ENCODE data around the gene SMCO2. TPM values are rescaled to one million over a fixed set of nuclear protein-coding genes. Genes with fewer than 3 reads are reported as not detected.

Gene SMCO2
- polyA plus RNA-seq, 3 donors: 0.23 to 0.92 (median 0.50) TPM

DNA sequence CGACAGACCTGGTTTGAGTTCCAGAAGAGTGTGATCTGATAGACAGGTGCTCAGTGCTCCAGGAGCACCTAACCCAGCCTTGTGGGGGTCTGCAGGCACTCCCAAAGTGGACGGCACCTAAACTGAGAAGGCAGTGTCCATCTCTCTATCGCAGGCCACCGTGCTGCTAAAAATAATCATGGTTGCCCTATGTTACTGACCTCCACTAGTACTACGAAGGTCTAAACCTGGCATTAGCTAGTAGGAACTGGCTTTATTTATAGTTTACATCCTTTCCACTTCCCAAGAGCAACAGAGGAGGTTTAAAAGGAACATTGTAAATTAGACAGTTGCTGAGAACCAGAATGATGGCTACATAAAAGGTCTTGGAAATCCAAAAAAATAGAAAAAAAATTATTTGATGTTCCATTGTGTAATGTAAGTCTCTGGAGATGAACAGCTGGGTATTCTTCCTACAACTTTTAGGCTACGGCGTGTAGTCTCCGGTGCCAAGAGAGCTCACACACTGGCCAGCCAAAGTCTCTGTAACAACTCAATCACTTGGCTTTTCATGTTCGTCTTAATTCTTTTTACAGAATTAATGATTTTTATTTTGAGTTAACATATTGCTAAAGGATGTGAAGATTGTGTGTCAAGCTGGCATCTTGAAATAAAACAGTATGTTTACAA is 104.8 kb downstream of the SMCO2 start:
- no peak for DNase-seq

Other genes starting within 250 kb of the SMCO2 start
- 10 to 100 TPM; 37.5 to 43.4 (median 38.7) TPM for gene STK38L, start 202.4 kb upstream of the SMCO2 start, polyA plus RNA-seq (ENCODE audit: insufficient read length in 3 of 3)
- 1 to 10 TPM; 6.2 to 7.1 (median 6.6) TPM for gene BMAL2, start 113.9 kb upstream of the SMCO2 start, polyA plus RNA-seq (ENCODE audit: insufficient read length in 3 of 3)
- gene PPFIBP1, start 77.5 kb downstream of the SMCO2 start, polyA plus RNA-seq (ENCODE audit: insufficient read length in 3 of 3): 100 to 1,000 TPM in 2 of 3 donors, 10 to 100 TPM in 1; 66.3 to 136 (median 112) TPM
- 1 to 10 TPM; 2.4 to 4.6 (median 3.3) TPM for gene REP15, start 249.7 kb downstream of the SMCO2 start, polyA plus RNA-seq (ENCODE audit: insufficient read length in 3 of 3)

Measured in renal pelvis (tissue), 4 donors.